ENCODE data around the gene WARS2.

Gene WARS2

GRCh38 chr1:119011116-119011515, 129.3 kb downstream of the WARS2 start:
- no peak for DNase-seq

- DNase-seq = no peak
Measured at GRCh38 chr1:119010201-119010600, 130.3 kb downstream of the WARS2 start.

- no peak for DNase-seq
Measured at GRCh38 chr1:119009312-119009655, 131.2 kb downstream of the WARS2 start.

GRCh38 chr1:119008483-119009311, 131.8 kb downstream of the WARS2 start:
- DNase-seq = no peak

- no peak for DNase-seq
Measured at GRCh38 chr1:119007670-119008482, 132.6 kb downstream of the WARS2 start.

GRCh38 chr1:119007339-119007669, 133.1 kb downstream of the WARS2 start:
- DNase-seq = no peak

GRCh38 chr1:119006406-119007279, 133.8 kb downstream of the WARS2 start:
- no peak for DNase-seq

GRCh38 chr1:119005724-119006405, 134.6 kb downstream of the WARS2 start:
- no peak for DNase-seq

GRCh38 chr1:119004781-119005180, 135.7 kb downstream of the WARS2 start:
- no peak for DNase-seq

- no peak for DNase-seq
Measured at GRCh38 chr1:119004129-119004527, 136.3 kb downstream of the WARS2 start.

- no peak for DNase-seq
Measured at GRCh38 chr1:119003413-119004128, 136.9 kb downstream of the WARS2 start.

- no peak for DNase-seq
Measured at GRCh38 chr1:119002028-119002686, 138.3 kb downstream of the WARS2 start.

- no peak for DNase-seq
Measured at GRCh38 chr1:119001181-119002027, 139.0 kb downstream of the WARS2 start.

GRCh38 chr1:119000371-119001180, 139.9 kb downstream of the WARS2 start:
- DNase-seq = no peak

- DNase-seq = no peak
Measured at GRCh38 chr1:118999348-119000071, 140.9 kb downstream of the WARS2 start.

- DNase-seq = no peak
Measured at GRCh38 chr1:118998171-118998570, 142.3 kb downstream of the WARS2 start.

- no peak for DNase-seq
Measured at GRCh38 chr1:118997225-118997624, 143.2 kb downstream of the WARS2 start.

GRCh38 chr1:118995312-118996016, 145.0 kb downstream of the WARS2 start:
- no peak for DNase-seq

All from activated naive CD4-positive, alpha-beta T cell (primary cell).